Uterus (tissue), 4 donors: ENCODE measurements around the gene HOXB8. TPM values are rescaled to one million over a fixed set of nuclear protein-coding genes. Genes with fewer than 3 reads are reported as not detected.

Experiments used
- DNase-seq, 2 donors: peaks; one replicate each; pipeline ENCODE4 v3.0.0-alpha.2; 2019 to 2020
- H3K27ac ChIP-seq, 2 donors: fragments of 200-600 bp; sonication (generic); 1 replicate in 1 of 2; 2 replicates in 1 of 2; pipeline ENCODE4 v1.5.1; 2016 to 2018
- H3K27me3 ChIP-seq, 2 donors: fragments of 200-600 bp; sonication (generic); one replicate each; pipeline ENCODE4 v1.5.1; 2018 to 2019; ENCODE audit warnings: control low read depth in 1 of 2
- H3K36me3 ChIP-seq, 2 donors: fragments of 200-600 bp; sonication (generic); one replicate each; pipeline ENCODE4 v1.5.1; 2019; ENCODE audit warnings: control low read depth in 1 of 2
- H3K4me1 ChIP-seq, 2 donors: fragments of 200-600 bp; sonication (generic); one replicate each; pipeline ENCODE4 v1.5.1; 2018 to 2019; ENCODE audit warnings: control low read depth in 1 of 2
- H3K4me3 ChIP-seq, 2 donors: fragments of 200-600 bp; sonication (generic); 1 replicate in 1 of 2; 2 replicates in 1 of 2; pipeline ENCODE4 v1.5.1; 2018 to 2019; ENCODE audit warnings: mild to moderate bottlenecking in 1 of 2
- H3K9me3 ChIP-seq, 2 donors: fragments of 200-600 bp; sonication (generic); one replicate each; pipeline ENCODE4 v1.5.1; 2019; ENCODE audit warnings: control low read depth in 1 of 2
- POLR2A ChIP-seq, 2 donors: fragments of 450-650 bp; IDR thresholded peaks; one replicate each; pipeline ENCODE4 v1.6.1; 2016; ENCODE audit warnings: antibody characterized with exemption in 2 of 2, mild to moderate bottlenecking in 1 of 2, moderate library complexity in 1 of 2
- intact Hi-C: fragments of 100-400 bp; cut with DNase I; formaldehyde crosslinking; loops from one replicate; pipeline ENCODE4 v1.15.1; 2023; ENCODE audit warnings: low total_unique reads
- total RNA-seq, 4 donors: library from RNA; depleted of rRNA in 3 of 4; stranded (reverse); fragments of >200 nt in 3 of 4; gene quantifications; one replicate each; pipeline versions ENCODE4 v1.1.0 to v1.2.4, GENCODE V29; 2014 to 2023
- TF ChIP-seq, protein P1 (sequence below), 4 experiments: fragments of 200-600 bp in 2 of 4; fragments of 450-650 bp in 2 of 4; sonication (generic) in 2 of 4; IDR thresholded peaks; one replicate each; pipeline ENCODE4 v1.5.1; 2016 to 2019; ENCODE audit warnings: antibody characterized with exemption in 4 of 4, mild to moderate bottlenecking in 2 of 4, moderate library complexity in 1 of 4
- donor health status: DM: yes; HTN: yes; CAD: no.

HOXB8 gene
- total RNA-seq, 4 donors from 2014 or later: 0.29 to 9.5 (median 1.9) TPM; not detected in 1

DNA sequence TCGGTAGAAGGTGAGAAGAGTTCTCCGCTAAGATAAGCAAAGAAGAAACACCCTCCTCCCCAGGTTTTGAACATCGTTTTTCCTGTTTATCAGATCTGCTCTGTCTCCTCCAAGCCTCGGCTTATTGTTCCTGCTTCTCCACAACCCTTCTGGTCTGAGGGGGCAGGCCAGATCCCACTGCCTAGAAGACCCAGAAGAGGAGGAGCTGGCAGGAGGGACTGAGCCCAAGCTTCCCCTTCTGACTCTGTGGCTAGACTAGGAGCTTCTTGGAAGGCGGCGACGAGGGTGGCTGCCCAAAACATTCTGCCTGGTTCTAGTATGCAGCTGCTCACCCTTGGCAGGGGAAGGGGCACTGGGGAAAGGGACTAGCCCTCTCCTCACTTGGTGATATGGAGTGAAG, 16.4 kb downstream of the HOXB8 start:
- Histone ChIP-seq H3K9me3 (no peaks in the 10 kb centered on the region), H3K36me3 (no peaks in the 10 kb centered on the region), H3K27me3 (peaks cover 9 to 71% of the 10 kb centered on the region in 2 donors), H3K27ac (no peak overlapping the region), H3K4me3 (no peak overlapping the region), H3K4me1 (peaks cover 0 to 7% of the 10 kb centered on the region in 2 donors)
- TF ChIP-seq, protein P1, sequence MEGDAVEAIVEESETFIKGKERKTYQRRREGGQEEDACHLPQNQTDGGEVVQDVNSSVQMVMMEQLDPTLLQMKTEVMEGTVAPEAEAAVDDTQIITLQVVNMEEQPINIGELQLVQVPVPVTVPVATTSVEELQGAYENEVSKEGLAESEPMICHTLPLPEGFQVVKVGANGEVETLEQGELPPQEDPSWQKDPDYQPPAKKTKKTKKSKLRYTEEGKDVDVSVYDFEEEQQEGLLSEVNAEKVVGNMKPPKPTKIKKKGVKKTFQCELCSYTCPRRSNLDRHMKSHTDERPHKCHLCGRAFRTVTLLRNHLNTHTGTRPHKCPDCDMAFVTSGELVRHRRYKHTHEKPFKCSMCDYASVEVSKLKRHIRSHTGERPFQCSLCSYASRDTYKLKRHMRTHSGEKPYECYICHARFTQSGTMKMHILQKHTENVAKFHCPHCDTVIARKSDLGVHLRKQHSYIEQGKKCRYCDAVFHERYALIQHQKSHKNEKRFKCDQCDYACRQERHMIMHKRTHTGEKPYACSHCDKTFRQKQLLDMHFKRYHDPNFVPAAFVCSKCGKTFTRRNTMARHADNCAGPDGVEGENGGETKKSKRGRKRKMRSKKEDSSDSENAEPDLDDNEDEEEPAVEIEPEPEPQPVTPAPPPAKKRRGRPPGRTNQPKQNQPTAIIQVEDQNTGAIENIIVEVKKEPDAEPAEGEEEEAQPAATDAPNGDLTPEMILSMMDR (IDR thresholded peaks at IDR 0.05): no peak
- no peak for TF ChIP-seq POLR2A (IDR thresholded peaks at IDR 0.05)
- DNase-seq: no peak
- intact Hi-C loops: loop anchor here (10.0 kb wide), 1 partner anchor 254 kb away; no protein-coding TSS in a partner anchor

DNA sequence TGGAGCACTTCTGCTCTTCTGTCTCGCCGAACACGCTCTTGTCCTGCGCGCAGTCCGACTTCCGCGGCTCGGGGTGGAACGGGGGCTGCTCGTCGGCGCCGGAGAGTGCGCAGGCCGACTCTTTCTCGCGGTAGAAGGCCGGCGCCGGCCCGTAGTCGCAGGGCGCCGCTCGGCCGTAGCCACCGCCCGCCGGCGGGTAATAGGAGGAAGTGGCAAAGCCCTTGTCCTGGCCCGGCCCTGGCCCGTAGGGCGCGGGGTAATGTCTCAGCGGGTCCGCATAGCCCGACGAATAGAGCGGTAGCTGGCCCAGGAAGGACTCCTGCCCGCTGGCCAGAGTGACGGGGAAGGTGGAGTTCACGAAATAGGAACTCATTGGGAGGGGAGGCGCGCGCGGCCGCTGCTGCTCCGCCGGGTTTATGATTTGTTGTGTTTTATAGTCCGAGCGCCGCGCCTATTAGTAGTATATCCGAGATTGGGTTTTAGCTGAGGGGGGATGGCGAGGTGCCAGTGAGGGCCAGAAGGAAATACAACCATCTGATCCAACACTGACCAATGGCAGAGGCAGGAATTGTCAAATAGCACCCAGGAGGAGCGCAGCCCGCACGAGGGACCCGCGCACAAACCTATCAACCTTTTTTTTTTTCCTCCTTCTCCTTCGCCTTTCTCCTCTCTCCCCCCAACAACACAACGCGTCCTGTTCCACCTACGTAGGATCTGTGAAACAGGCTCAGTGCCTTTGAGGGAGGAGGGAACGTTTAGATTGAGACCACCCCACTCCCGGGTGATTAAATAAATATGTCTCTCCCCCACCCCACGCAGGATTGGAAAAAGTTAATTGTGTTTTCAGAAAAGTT, 17.1 kb downstream of the HOXB8 start:
- Histone ChIP-seq H3K27me3 (peaks cover 9 to 71% of the 10 kb centered on the region in 2 donors), H3K4me1 (peaks cover 0 to 7% of the 10 kb centered on the region in 2 donors), H3K36me3 (no peaks in the 10 kb centered on the region), H3K4me3 (peak overlapping the region; percentile 35 to 39), H3K9me3 (no peaks in the 10 kb centered on the region), H3K27ac (peak overlapping the region; percentile 44 to 50)
- intact Hi-C loops: loop anchor here (10.0 kb wide), 1 partner anchor 253 kb away; no protein-coding TSS in a partner anchor
- TF ChIP-seq POLR2A (IDR thresholded peaks at IDR 0.05): peak in 1 of 2 donors; percentile 46
- TF ChIP-seq, protein P1 (IDR thresholded peaks at IDR 0.05): no peak
- peak; percentile 51 to 56 for DNase-seq

DNA sequence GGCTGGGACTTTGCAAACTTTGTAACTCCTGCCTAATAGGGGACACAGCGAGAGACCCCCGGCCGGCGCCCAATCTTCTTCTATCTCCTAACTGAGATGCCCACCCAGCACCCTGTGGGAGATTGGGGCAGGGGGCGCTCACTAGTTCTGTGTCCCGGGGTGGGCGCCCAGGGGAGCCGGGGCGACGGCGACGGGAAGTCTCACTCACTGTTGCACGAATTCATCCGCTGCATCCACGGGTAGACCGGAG, 17.6 kb downstream of the HOXB8 start:
- Histone ChIP-seq H3K36me3 (no peaks in the 10 kb centered on the region), H3K27me3 (peaks cover 9 to 71% of the 10 kb centered on the region in 2 donors), H3K4me1 (peaks cover 0 to 7% of the 10 kb centered on the region in 2 donors), H3K4me3 (peak overlapping the region; percentile 35 to 39), H3K9me3 (no peaks in the 10 kb centered on the region), H3K27ac (peak overlapping the region; percentile 44 to 50)
- intact Hi-C loops: loop anchor here (10.0 kb wide), 1 partner anchor 253 kb away; no protein-coding TSS in a partner anchor
- TF ChIP-seq POLR2A (IDR thresholded peaks at IDR 0.05): no peak
- TF ChIP-seq, protein P1 (IDR thresholded peaks at IDR 0.05): no peak
- DNase-seq: no peak

DNA sequence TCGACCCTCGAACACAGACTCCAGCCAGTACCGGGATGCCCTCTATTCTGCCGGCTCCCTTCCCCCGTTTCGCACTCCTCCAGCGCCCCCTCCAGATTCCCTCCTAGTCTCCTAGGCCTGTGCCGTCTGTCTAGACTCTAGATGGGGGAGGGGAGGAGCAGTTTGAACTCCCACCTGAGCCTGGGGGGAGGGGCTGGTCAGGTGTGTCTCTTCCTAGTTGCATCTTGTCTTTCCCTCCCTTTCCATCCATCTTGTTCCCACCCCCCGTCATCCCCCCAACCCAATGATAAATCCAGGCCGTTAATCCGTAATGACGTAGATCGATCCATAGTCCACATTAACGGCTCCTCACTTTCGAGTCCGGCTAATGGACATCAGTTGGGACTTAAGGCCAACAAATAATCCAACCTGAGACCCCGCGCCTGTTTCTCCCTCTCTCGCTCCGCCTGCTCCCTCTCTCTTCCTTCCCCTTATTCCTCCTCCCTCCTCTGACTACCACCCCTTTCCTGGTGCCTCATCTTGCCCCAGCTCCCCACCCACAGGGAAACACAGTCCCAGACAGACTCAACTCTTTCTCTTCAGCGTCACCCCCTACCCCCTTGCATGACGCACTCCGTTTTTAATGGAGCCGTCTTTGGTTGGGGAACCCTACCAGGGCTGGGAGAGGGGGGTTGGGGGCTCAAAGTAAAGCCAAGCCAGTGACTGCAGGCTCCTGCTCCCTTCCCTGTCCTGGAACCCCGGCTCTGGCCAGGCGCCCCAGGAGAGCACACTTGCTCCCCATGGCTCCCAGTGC, 18.2 kb downstream of the HOXB8 start:
- peaks cover 0 to 7% of the 10 kb centered on the region in 2 donors for H3K4me1 ChIP-seq
- no peaks in the 10 kb centered on the region for H3K36me3 ChIP-seq
- no peaks in the 10 kb centered on the region for H3K9me3 ChIP-seq
- TF ChIP-seq, protein P1 (IDR thresholded peaks at IDR 0.05): no peak
- no peak for TF ChIP-seq POLR2A (IDR thresholded peaks at IDR 0.05)
- intact Hi-C loops: loop anchor here (10.0 kb wide), 1 partner anchor 252 kb away; no protein-coding TSS in a partner anchor
- peak overlapping the region in 1 of 2 donors; percentile 35 for H3K4me3 ChIP-seq
- no peak for DNase-seq
- H3K27ac ChIP-seq: peak overlapping the region in 1 of 2 donors; percentile 44
- H3K27me3 ChIP-seq: peaks cover 9 to 71% of the 10 kb centered on the region in 2 donors
